Cortex of kidney (tissue), 1 donor: ENCODE measurements around the gene TBC1D1.
"Not testable (repeated sequence)": the region's sequence is repeated elsewhere in the genome, so short reads cannot be mapped to it uniquely, and the experiment has no call there.

Experiments used
- DNase-seq: peaks from one replicate; lab custom pipeline; 2025; lab: John Stamatoyannopoulos, UW

The TBC1D1 gene

DNA sequence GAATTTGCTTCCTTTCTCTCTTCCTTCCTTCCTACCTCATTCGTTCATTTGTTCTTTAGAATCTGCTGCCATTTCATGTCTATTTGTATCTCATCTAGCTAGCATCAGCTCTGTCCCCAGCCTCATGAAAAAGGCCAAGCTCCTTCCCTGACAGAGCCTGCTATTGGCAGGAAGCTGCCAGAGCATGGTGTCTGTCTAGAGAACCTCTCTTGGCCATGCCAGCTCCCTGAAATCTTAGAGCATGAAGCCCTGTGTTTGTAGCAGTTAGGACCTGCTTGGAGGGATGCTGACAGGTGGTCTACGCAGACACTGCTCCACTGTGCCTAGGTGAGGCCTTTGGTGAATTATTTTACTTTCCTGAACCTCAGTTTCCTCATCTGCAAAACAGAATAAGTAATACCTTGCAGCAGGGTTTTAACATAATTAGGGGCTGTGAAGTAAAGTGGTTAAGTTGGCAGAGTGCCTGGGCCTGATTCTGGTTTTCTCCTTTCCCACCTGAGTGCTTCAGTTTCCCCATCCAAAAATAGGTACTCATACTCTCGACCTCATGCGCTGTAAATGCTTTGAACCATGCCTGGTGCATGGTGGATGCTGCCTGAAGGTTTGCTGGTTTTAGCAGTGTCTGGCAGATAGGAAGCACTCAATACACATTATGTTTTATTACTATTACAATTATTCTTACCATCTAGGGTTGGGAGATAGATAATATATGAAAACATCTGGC, 74.0 kb downstream of the TBC1D1 start:
- DNase-seq: no peak

DNA sequence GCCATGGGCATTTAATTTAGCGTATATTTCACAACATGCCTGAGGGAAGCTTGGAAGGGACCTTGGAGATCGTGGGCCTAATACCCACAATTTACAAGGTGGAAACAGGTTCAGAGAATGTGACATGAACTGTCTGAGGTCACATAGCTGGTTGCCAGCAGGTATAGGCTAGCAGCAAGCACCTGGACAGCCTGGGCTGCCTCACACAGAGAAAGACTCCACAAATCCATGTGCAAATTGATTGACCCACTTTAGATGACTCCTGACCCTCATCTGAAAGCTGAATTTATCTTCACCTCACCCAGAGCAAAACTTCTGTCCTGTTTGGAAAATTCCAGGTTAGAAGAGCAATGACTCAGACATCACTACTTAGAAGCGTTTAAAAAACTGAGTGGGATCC, 75.2 kb downstream of the TBC1D1 start:
- no peak for DNase-seq

DNA sequence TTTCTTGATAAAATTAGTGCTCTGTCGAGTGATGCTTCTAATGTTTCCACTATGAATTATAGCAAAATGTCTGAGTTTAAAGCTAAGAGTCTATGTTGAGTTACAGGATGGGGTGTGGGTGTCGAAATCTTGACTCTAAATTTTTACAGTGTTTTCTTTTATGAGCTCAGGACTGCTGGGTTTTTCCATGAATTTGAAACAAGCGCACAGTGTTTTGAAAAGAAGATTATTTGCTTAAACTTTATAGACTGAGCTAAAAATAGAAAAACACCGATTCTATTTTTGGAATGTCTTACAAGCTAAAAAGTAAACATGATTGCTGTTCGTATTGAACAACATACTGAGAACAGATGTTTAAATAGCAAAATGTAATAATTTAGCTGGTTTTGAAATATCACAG, 76.9 kb downstream of the TBC1D1 start:
- no peak for DNase-seq

DNA sequence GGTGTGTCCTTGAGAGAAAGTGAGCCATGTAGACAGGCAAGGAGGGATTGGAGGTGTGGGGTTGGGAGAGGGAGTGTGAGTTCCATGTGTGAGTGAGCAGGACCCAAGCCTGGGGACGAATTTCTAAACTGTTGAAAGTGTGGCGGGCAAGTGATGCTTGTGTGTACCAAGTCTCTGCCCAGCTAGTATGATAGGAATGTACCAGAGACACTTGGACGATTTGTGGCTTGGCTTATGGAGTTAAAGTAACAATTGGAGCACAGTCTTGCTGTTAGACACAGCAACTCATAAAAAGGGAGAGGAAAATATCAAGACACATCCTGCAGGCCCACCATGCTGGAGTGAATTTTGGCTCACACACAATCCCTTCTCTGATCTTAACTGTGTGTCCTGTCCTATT, 77.9 kb downstream of the TBC1D1 start:
- no peak for DNase-seq

DNA sequence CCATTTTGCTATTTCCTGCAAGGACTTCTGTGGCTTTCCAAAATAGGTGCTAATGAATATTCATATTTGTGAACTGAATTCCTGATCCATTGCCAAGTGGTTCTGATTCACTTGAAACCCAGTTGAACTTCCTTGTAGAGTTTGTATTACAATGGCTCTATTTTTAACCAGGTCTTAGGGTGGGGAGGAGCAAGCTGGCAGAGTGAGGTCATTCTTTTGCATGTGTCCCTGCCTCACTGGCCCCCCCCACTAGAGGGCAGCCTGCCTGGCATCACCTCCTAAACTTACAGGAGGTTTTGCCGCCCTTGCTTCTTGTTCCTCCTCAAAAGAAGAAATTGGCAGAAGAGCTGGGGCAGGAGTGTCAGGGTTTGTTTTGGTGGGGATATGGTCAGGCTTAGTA, 79.8 kb downstream of the TBC1D1 start:
- DNase-seq: no peak

DNA sequence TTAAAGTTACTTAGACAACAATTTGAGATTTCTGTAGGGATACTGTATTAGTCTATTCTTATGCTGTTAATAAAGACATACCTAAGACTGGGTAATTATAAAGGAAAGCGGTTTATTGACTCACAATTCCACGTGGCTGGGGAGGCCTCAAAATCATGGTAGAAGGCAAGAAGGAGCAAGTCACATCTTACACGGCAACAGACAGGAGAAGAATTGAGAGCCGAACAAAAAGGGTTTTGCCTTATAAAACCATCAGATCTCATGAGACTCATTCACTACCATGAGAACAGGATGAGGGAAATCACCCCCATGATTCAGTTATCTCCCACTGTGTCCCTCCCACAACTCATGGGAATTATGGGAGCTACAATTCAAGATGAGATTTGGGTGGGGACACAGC, 80.3 kb downstream of the TBC1D1 start:
- DNase-seq: no peak

DNA sequence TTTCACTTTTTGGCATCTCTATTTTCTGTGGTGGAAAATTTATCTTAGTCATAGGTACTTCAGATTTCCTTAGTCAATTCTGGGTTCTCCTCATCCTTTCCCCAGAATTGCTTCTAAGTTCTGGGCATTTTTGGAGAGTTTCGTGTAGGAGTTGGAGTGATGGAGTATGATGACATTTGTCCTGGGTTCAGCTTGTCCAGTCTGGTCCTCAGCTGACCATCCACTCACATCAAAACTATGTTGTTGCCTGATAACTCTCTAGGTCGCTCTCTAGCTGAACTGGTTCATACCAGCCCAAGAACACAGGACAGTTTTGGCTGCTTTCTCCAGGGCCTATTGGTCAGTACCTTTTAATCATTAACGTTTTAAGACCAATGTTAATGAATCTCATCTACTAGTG, 82.6 kb downstream of the TBC1D1 start:
- no peak for DNase-seq

DNA sequence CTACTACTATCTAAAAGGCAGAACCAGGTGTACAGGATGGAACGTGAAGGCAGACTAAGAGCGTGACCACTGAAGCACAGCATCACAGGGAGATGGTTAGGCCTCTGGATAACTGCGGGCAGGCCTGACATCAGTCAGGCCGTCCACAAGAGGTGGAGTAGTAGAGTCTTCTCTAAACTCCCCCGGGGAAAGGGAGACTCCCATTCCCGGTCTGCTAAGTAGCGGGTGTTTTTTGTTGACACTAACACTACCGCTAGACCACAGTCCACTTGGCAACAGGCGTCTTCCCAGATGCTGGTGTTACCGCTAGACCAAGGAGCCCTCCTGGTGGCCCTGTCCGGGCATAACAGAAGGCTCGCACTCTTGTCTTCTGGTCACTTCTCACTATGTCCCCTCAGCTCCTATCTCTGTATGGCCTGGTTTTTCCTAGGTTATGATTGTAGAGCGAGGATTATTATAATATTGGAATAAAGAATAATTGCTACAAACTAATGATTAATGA, 84.5 kb downstream of the TBC1D1 start:
- not testable (repeated sequence) for DNase-seq

DNA sequence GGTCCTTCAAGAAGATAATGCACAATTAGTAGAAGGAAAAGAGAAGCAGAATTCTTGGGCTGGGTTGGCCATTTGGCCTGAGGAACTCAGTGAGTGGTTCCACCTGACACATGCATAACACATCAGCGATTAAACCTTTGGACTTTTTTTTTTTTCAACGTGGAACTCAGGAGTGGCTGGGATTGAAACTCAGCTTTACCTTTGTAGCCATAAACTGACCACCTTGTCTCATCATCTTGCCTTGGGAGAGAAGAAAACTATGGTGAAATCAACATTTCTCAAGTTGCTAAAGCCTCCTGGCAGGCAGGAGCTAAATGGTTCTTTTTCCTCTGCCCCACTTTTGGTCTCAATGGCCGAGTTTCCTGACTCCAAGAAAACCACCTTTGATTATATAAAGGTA, 85.6 kb downstream of the TBC1D1 start:
- DNase-seq: no peak

DNA sequence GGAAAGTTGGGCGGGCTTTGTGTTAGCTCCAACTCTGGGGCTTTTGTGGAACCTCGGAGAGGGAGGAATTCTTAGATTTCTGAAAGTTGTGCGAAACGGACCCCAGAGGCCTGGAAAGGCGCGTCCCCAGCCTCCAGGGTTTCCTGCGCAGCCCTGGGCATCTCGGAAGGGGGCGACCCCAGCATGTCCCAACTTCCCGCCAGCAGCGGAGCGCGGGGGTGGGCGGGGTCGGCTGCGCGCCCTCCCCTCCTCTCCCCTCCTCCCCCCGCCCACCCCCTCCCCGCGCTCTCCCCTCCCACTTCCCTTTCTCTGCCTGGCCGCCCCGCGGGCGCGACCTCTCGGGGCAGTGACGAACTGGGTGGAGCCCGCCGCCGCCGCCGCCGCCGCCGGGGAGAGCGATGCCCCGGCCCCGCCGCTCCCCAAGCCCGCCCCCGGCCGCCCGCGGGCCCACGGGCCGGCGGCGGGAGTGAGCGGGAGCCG, 86.1 kb downstream of the TBC1D1 start:
- peak; percentile 11 for DNase-seq

DNA sequence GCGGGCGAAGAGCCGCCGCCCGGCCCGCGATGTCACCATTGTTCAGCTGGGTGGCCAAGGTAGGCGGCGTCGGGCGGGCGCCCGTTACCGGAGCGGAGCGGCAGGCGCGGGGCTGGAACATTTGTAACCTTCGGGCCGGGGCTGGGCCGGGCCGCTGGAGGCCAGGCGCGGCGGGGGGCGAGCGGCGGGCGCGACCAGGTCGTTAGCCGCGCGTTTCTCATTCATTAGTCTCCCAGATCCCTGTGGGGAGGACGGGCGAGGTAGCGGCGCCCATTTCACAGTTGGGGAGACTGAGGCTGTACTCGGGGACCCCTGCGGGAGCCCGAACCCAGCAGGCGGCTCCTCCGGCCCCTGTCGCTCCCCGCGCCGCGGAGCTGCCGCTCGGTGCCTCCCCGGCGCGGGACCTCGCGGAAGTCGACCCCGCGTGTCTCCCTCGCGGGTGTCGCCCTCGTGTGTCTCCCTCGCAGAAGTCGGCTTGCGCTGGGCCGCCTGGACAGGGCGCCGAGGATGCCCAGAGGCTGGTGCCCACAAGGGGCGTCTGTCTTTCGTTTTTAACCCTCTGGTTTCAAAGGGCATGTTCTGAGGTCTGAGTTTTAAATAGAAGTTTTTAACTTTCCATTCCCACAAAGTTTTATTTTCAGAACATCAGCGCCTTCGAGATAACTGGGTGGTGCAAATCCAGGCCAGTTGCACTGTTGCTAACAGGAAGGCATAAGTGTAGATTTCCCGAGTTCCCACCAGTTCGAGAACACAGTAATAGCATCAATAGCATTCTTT, 86.8 kb downstream of the TBC1D1 start:
- no peak for DNase-seq

DNA sequence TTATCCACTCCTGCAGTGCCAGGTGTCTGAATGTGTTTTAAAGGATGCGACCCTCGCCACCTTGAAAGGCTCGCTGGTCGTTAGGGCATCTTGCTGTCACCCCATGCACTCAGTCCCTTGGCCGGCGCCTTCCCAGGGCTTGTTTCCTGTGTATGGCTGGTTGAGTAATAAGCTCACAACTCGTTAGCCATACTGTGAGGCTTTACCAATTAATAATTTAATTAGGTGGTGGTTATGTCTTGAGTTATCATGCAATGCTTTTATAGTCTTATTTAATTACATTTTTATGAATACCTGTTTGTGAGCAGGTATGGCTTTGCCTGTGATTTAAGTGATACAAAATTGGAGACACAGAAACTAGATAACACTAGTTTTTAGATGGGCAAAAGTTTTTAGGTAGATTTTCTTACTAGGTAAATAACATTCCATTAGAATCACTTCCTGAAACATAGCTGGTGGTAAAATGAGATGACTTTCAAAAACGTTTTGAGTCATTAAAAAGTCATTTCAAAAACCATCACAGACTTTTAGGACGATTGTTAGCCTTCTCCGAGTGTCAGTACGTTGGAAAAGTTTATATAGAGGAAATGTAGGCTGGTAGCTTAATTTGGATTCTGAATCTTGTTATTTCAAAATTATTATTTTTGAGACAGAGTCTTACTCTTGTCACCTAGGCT, 87.5 kb downstream of the TBC1D1 start:
- no peak for DNase-seq

DNA sequence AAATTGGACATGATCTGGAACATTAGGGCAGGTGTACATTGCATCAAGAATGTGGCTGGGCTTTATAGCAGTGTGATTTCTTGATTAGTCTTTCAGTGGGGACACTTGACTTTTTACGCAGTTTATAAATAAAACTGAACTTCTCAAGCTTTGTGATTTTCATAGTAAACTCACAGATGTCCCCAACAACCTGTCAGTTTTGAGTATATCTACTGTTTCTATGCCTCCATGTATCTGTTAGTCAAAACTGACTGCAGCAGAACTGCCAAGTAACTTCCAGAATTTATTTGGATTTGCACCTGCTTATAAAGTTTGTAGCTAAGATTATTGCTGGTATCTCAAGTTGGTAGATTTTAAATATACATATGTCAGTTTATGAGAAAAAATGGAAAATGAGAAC, 89.4 kb downstream of the TBC1D1 start:
- DNase-seq: no peak

DNA sequence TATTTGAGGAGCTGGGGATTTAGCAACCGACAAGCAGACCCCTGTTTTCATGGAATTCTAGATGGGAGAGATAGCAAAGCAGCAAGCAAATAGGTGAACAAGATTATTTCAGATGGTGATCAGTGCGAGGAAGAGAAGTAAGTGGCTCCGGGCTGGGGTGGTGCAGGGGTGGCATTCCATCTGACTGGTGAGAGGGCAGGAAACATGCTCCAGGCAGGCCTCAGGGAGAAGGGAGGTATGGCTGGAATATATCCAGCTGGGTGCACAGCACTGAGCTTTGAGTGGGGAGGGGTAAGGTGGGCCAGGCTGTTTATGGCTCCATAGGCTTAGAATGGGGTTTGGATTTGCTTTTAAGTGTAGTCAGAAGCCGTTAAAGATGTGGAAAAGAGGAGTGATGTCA, 90.5 kb downstream of the TBC1D1 start:
- DNase-seq: no peak

DNA sequence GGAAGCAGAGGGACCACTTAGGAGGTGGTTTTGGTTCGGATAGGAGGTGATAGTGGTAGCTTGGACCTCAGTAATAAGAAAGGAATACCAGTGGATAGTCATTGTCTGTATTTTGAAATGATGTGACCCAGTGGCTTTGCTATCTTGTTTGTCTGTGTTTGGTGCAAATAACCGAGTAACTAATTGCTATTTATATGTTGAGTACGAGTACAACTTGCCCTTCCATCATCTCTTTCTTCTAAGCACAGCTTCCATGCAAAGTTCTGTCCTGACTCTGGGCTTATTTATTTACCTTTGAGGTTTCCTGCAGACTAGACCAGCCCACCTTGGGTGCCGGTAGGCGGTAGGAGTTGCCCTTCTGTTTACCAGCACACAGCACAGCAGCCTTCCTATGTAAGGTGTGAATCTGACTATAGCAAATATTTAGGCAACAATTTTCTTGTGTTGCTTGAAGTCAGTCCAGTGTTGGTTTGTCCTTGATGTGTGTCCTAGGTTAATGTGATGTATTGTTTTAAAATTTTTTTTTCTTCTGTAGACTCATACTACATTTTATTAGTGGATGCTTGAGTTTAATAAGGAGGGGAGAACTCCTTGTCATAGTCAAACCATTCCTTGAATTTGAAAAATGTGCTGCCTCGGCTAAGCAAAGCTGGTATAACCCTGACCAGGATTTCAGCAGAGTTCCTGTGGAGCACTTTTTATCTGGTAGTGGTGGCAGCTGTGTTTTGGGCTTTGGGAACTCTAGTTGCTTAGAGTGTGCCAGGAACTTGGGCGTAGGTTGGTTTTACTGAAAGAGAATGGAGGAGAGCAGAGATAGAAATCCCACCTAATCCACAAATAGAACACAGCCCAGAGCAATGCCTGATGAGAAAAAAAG, 91.2 kb downstream of the TBC1D1 start:
- no peak for DNase-seq

DNA sequence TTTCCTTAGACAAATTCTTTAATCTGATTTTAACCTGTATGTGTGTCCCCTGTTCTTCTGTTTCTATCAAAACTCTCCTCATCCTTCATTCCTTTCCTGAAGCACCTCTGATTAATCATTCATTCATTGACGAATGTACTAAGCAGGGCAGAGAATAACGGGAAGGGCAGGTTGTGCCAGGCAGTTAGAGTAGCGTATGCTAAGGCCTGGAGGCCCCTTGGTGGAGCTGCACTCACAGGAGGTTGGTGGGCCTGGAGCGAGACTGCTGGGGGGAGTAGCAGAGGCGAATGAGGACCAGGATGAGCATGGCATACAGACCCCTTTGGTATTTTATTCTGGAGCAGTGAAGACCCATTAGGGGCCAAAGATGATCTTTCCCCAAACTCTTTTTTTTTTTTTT, 91.9 kb downstream of the TBC1D1 start:
- no peak for DNase-seq

DNA sequence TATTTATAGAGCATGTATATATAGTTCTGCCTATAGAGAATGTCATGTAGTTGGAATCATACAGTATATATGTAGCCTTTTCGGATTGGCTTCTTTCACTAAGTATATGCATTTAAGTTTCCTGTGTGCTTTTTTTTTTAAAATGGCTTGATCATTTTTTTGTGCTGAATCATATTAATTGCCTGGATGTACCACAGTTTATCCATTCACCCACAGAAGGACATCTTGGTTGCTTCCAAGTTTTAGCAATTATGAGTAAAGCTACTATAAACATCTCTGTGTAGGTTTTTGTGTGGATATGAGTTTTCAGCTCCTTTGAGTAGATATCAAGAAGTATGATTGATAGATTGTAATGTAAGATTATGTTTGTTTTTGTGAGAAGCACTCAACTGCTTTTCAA, 93.1 kb downstream of the TBC1D1 start:
- no peak for DNase-seq

DNA sequence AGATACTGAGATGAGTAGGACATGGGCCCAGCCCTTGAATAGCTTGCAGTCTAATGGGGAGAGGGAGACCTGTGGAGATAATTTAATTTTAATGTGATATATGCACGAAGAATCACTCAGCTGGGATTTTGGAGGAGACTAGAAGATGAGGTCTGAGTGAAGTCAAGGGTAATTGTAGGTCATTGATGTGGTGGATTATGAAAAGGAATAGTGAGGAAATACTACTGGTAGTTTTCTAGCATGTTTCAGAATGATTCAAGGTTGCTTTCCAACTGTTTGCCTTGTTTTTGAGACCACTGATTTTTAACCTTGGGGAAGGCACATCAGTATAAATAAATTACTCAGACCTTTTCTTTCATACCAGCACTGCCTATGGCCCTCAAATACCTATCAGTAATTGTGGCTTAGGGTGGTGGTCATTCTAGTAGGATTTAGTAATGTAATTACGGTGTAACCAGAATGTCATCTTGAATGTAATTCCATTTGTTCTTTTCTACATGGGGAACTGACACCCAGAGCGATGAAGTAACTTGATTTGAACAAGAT, 94.9 kb downstream of the TBC1D1 start:
- DNase-seq: no peak

DNA sequence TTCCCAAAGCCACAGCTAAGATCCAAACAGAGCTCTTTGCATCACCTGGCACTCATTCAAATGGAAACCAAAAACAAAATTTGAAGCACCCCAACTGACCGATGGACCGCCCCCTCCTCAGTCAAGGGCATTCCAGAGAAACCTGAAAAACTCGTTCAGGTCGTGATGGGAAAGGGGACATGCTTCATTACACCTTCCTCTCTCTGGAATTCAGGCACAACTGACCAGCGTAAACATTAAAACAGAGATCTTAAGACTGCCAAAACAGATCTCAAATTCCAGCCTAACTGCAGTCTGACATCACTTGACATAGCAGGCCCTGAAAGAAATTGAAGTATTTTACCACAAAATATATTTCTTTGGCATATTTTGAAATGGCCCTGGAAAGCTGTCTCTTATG, 97.8 kb downstream of the TBC1D1 start:
- no peak for DNase-seq

DNA sequence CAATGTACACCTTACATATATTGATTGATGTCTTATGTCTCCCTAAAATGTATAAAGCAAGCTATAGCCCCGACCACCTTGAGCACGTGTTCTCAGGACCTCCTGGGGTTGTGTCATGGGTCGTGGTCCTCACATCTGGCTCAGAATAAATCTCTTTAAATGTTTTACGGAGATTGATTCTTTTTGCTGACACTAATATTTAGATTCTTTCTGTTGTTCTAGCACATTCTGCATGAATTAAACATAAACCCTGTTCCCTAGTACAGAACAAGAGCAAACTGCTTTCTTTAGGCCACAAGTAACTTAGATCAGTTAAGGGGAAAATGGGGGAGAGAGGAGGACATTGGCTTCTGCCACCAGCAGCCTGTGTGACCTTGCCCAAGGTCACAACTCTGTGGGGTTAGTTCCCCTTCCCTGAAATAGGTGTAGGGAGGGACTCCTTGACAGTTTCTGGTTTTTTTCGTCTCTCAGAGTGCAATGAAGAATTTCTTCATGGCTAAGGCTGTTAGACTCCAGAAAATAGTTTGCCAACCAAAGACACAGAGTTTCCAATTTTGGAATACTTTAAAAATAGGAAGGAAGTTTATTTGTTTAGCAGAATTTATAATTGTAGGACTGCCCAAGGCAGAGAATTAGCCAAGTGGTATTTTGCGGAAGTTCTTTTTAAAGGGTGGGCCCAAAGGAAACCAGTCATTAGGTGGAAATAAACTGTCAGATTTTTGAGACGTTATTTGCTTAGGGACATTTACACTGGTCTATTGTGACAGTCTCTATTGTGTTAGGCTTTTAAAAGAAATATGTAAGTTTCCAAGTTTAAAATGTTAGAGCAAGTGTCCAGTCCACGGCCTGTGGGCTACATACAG, 98.7 kb downstream of the TBC1D1 start:
- DNase-seq: no peak
